Measurements from ENCODE around the gene KRT79.

KRT79 gene

GRCh38 chr12:52813203-52813819, 20.8 kb downstream of the KRT79 start:
- Mint-ChIP-seq H3K4me1 (peaks cover 4% of the 10 kb centered on the region), H3K36me3 (ENCODE audit: low read depth) (no peaks in the 10 kb centered on the region), H3K27me3 (ENCODE audit: low read depth, poor library complexity) (peaks cover 20% of the 10 kb centered on the region), H3K9me3 (no peaks in the 10 kb centered on the region), H3K4me3 (no peak overlapping the region), H3K27ac (no peak overlapping the region)
- TF ChIP-seq, protein P1, sequence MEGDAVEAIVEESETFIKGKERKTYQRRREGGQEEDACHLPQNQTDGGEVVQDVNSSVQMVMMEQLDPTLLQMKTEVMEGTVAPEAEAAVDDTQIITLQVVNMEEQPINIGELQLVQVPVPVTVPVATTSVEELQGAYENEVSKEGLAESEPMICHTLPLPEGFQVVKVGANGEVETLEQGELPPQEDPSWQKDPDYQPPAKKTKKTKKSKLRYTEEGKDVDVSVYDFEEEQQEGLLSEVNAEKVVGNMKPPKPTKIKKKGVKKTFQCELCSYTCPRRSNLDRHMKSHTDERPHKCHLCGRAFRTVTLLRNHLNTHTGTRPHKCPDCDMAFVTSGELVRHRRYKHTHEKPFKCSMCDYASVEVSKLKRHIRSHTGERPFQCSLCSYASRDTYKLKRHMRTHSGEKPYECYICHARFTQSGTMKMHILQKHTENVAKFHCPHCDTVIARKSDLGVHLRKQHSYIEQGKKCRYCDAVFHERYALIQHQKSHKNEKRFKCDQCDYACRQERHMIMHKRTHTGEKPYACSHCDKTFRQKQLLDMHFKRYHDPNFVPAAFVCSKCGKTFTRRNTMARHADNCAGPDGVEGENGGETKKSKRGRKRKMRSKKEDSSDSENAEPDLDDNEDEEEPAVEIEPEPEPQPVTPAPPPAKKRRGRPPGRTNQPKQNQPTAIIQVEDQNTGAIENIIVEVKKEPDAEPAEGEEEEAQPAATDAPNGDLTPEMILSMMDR (IDR thresholded peaks at IDR 0.05), result no peak
- no peak for DNase-seq

GRCh38 chr12:52812749-52813148, 21.4 kb downstream of the KRT79 start:
- Mint-ChIP-seq H3K36me3 (ENCODE audit: low read depth) (no peaks in the 10 kb centered on the region), H3K27me3 (ENCODE audit: low read depth, poor library complexity) (peaks cover 25% of the 10 kb centered on the region), H3K4me1 (no peaks in the 10 kb centered on the region), H3K27ac (no peak overlapping the region), H3K9me3 (no peaks in the 10 kb centered on the region), H3K4me3 (no peak overlapping the region)
- DNase-seq, result no peak
- TF ChIP-seq, protein P1 (IDR thresholded peaks at IDR 0.05), result no peak

- no peak overlapping the region for H3K27ac Mint-ChIP-seq
- no peaks in the 10 kb centered on the region for H3K9me3 Mint-ChIP-seq
- no peak for DNase-seq
- H3K4me3 Mint-ChIP-seq, result no peak overlapping the region
- no peaks in the 10 kb centered on the region for H3K4me1 Mint-ChIP-seq
- H3K27me3 Mint-ChIP-seq (ENCODE audit: low read depth, poor library complexity), result peaks cover 23% of the 10 kb centered on the region
- TF ChIP-seq, protein P1 (IDR thresholded peaks at IDR 0.05), result no peak
- no peaks in the 10 kb centered on the region for H3K36me3 Mint-ChIP-seq (ENCODE audit: low read depth)
Observed at GRCh38 chr12:52812073-52812400, 22.1 kb downstream of the KRT79 start.

- Mint-ChIP-seq H3K9me3 (no peaks in the 10 kb centered on the region), H3K36me3 (ENCODE audit: low read depth) (no peaks in the 10 kb centered on the region), H3K27me3 (ENCODE audit: low read depth, poor library complexity) (peaks cover 22% of the 10 kb centered on the region), H3K27ac (no peak overlapping the region), H3K4me3 (no peak overlapping the region), H3K4me1 (no peaks in the 10 kb centered on the region)
- no peak for DNase-seq
- TF ChIP-seq, protein P1 (IDR thresholded peaks at IDR 0.05), result no peak
Observed at GRCh38 chr12:52811191-52812072, 22.7 kb downstream of the KRT79 start.

DNA sequence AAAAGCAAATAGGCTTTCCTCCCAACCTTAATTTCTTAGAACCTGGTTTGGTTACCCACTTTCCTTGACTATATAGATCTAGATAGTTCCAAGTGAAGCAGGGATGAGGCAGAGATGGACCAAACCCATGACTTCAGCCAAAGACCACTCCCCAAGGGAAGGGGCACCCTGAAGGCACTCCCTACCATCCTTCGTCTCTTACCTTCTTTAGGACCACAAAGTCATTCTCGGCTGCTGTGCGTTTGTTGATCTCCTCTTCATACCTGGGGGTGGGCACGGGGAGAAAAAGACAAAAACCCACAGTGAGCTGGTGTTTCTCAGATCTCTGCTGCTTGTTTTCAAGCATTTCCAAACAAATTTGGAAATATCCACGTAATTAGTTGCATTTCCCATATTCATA, 23.6 kb downstream of the KRT79 start:
- peaks cover 22% of the 10 kb centered on the region for H3K27me3 Mint-ChIP-seq (ENCODE audit: low read depth, poor library complexity)
- H3K27ac Mint-ChIP-seq, result no peak overlapping the region
- no peaks in the 10 kb centered on the region for H3K36me3 Mint-ChIP-seq (ENCODE audit: low read depth)
- DNase-seq, result no peak
- TF ChIP-seq, protein P1 (IDR thresholded peaks at IDR 0.05), result no peak
- H3K9me3 Mint-ChIP-seq, result no peaks in the 10 kb centered on the region
- no peak overlapping the region for H3K4me3 Mint-ChIP-seq
- peaks cover 4% of the 10 kb centered on the region for H3K4me1 Mint-ChIP-seq
